HCT116 (cell line): Measurements from ENCODE around the gene GPX3.

ENCODE experiments used
- CEBPB ChIP-seq: IDR thresholded peaks from 2 replicates; pipeline ENCODE4 v1.6.1; 2012; ENCODE audit warnings: low read depth
- CTCF ChIP-seq, 3 experiments: fragments of 200-600 bp in 1 of 3; sonication (generic) in 1 of 3; IDR thresholded peaks in 2 of 3; conservative IDR thresholded peaks in 1 of 3; 2 replicates each; pipeline ENCODE4 v1.5.1; 2012 to 2017; ENCODE audit warnings: low read depth in 2 of 3, low read length in 2 of 3, antibody characterized with exemption in 1 of 3, borderline replicate concordance in 1 of 3, control low read depth in 1 of 3, mild to moderate bottlenecking in 1 of 3, mixed read lengths in 1 of 3, mixed run types in 1 of 3, moderate library complexity in 1 of 3; ENCODE audit not compliant: insufficient read depth in 1 of 3
- MAX ChIP-seq: IDR thresholded peaks from 2 replicates; pipeline ENCODE4 v1.6.1; 2012
- POLR2AphosphoS5 ChIP-seq: IDR thresholded peaks from 2 replicates; pipeline ENCODE4 v1.6.1; 2011; ENCODE audit warnings: mild to moderate bottlenecking, low read depth, low read length, moderate library complexity
- RAD21 ChIP-seq: IDR thresholded peaks from 2 replicates; pipeline ENCODE4 v1.6.1; 2012; ENCODE audit warnings: low read depth, mild to moderate bottlenecking
- REST ChIP-seq: IDR thresholded peaks from 2 replicates; pipeline ENCODE4 v1.6.1; 2012; ENCODE audit warnings: low read depth
- SIN3A ChIP-seq: IDR thresholded peaks from 2 replicates; pipeline ENCODE4 v1.6.1; 2012; ENCODE audit warnings: low read depth
- SP1 ChIP-seq: IDR thresholded peaks from 2 replicates; pipeline ENCODE4 v1.6.1; 2012; ENCODE audit warnings: low read depth
- SRF ChIP-seq: IDR thresholded peaks from 2 replicates; pipeline ENCODE4 v1.6.1; 2012; ENCODE audit warnings: low read depth
- ZFX ChIP-seq: fragments of 450-650 bp; IDR thresholded peaks from 2 replicates; pipeline ENCODE4 v1.6.1; 2017
- ZNF274 ChIP-seq: fragments of 200-500 bp; sonication (Bioruptor generic); IDR thresholded peaks from 2 replicates; pipeline ENCODE4 v1.6.1; 2014; ENCODE audit warnings: mild to moderate bottlenecking, low read depth, low read length, inconsistent platforms

GRCh38 chr5:151005187-151005949 is 15.0 kb upstream of the GPX3 start:
- TF ChIP-seq CTCF (IDR thresholded peaks at IDR 0.05 in 2 of 3, conservative IDR thresholded peaks at IDR 0.05 in 1 of 3; ENCODE audit: borderline replicate concordance in 1 of 3, insufficient read depth in 1 of 3, low read depth in 2 of 3, low read length in 2 of 3) (no peak), RAD21 (no peak), CEBPB (no peak), SP1 (no peak), SRF (no peak), ZNF274 (no peak), REST (no peak), POLR2AphosphoS5 (no peak), MAX (no peak), SIN3A (no peak), ZFX (no peak)
